Measurements from ENCODE around the gene AHCYL2.
"Not testable (repeated sequence)": the region's sequence is repeated elsewhere in the genome, so short reads cannot be mapped to it uniquely, and the experiment has no call there.

The AHCYL2 gene

GRCh38 chr7:129202058-129202777 is 22.6 kb upstream of the AHCYL2 start:
- TF ChIP-seq POLR2A (IDR thresholded peaks at IDR 0.05; ENCODE audit: low read depth, low read length): no peak
- FAIRE-seq (no peak), DNase-seq (ENCODE audit: insufficient read length, low spot score) (no peak)

- DNase-seq (ENCODE audit: insufficient read length, low spot score) (no peak), FAIRE-seq (no peak)
- no peak for TF ChIP-seq POLR2A (IDR thresholded peaks at IDR 0.05; ENCODE audit: low read depth, low read length)
Observed at GRCh38 chr7:129203050-129203741, 21.6 kb upstream of the AHCYL2 start.

DNA sequence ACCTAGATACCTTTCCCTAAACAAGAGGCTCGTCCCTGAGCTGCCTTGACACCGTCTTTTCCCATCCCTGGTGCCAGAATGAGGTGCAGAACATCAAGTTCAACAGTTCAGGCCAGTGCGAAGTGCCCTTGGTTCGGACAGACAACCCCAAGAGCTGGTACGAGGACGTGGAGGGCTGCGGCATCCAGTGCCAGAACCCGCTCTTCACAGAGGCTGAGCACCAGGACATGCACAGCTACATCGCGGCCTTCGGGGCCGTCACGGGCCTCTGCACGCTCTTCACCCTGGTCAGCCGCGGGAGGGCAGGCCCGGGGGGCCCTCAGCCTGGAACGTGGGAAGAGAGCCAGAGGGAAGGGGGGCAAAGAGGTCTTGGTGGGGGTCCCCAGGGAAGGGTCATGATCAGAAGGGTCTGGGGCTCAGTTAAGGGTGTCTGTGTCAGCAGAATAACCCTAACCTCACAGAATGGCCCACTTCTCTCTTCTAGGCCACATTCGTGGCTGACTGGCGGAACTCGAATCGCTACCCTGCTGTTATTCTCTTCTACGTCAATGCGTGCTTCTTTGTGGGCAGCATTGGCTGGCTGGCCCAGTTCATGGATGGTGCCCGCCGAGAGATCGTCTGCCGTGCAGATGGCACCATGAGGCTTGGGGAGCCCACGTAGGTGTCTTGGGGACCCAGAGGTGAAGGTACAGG is 19.6 kb upstream of the AHCYL2 start:
- no peak for TF ChIP-seq POLR2A (IDR thresholded peaks at IDR 0.05; ENCODE audit: low read depth, low read length)
- FAIRE-seq: no peak

GRCh38 chr7:129205987-129206785 is 18.6 kb upstream of the AHCYL2 start:
- FAIRE-seq (no peak), DNase-seq (ENCODE audit: insufficient read length, low spot score) (no peak)
- TF ChIP-seq POLR2A (IDR thresholded peaks at IDR 0.05; ENCODE audit: low read depth, low read length): no peak

More for the DNA sequence above, 19.6 kb upstream of the AHCYL2 start:
- DNase-seq (ENCODE audit: insufficient read length, low spot score): no peak

DNA sequence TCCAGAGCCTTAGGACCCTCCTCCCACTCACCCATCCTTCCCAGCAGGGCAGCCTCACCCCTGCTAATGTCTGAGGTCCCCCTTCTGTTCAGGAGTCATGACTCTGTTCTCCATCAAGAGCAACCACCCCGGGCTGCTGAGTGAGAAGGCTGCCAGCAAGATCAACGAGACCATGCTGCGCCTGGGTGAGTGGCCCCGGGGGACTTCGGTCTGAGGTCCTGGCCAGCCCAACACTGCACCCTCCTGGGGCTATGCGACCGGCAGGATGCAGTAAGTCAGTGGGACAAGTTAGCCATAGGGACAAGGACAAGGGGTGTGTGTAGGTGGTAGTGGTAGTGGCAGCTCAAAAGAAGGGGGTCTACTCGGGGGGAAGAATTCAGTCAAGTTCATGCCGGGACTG is 16.2 kb upstream of the AHCYL2 start:
- no peak for DNase-seq (ENCODE audit: insufficient read length, low spot score)
- FAIRE-seq: no peak
- TF ChIP-seq POLR2A (IDR thresholded peaks at IDR 0.05; ENCODE audit: low read depth, low read length): no peak

DNA sequence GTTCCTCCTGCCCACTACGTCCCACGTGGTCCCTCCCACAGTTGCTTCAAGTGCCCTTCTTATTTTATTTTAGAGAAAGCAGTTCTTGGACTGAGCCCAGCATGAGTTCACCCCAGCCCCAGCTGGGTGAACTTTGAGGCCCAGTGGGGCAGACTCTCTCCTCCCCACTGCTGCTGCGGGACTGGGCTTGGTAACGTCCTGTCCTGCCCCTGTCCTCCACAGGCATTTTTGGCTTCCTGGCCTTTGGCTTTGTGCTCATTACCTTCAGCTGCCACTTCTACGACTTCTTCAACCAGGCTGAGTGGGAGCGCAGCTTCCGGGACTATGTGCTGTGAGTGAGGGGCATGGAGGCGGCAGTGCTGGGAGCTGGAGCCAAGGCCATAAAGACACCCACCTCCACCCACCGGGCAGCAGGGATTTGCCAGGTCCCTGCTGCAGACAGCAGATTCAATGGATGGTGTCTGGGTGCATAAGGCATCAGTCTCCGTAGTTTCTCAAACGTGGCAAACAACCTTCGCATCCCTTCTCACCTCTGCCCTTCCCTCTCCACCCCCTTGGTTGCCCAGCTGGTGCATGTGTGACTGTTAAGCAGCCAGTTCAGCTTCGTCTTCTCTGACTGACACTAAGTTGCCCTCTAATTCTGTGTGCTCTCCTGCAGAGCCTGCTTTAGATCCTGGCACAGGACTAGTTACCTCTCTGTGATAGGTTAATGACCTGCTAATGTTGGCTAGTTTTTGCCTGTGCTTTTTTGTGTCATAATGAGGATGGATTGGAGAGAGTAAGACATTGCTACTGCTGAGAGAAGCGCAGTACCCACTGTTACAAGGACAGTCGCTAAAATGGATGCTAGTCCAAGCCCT is 15.5 kb upstream of the AHCYL2 start:
- FAIRE-seq (no peak), DNase-seq (ENCODE audit: insufficient read length, low spot score) (no peak)
- TF ChIP-seq POLR2A (IDR thresholded peaks at IDR 0.05; ENCODE audit: low read depth, low read length): no peak

GRCh38 chr7:129210256-129210988 is 14.4 kb upstream of the AHCYL2 start:
- TF ChIP-seq POLR2A (IDR thresholded peaks at IDR 0.05; ENCODE audit: low read depth, low read length): no peak
- DNase-seq (ENCODE audit: insufficient read length, low spot score): peak; percentile 74
- no peak for FAIRE-seq

DNA sequence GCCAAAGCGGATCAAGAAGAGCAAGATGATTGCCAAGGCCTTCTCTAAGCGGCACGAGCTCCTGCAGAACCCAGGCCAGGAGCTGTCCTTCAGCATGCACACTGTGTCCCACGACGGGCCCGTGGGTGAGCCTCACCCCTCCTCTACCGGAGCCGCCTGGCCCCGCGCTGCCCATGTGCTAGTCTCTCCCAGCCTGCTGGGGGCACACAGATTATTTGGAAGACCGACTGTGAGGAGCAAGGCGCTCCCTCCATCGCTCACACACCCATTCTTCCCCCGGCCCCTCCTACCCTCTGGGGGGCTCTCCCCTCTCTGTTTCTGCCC is 13.9 kb upstream of the AHCYL2 start:
- no peak for TF ChIP-seq POLR2A (IDR thresholded peaks at IDR 0.05; ENCODE audit: low read depth, low read length)
- FAIRE-seq: no peak
- DNase-seq (ENCODE audit: insufficient read length, low spot score): no peak

DNA sequence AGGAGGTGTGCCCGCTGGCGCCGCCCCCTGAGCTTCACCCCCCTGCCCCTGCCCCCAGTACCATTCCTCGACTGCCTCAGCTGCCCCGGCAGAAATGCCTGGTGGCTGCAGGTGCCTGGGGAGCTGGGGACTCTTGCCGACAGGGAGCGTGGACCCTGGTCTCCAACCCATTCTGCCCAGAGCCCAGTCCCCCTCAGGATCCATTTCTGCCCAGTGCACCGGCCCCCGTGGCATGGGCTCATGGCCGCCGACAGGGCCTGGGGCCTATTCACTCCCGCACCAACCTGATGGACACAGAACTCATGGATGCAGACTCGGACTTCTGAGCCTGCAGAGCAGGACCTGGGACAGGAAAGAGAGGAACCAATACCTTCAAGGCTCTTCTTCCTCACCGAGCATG is 12.7 kb upstream of the AHCYL2 start:
- no peak for DNase-seq (ENCODE audit: insufficient read length, low spot score)
- FAIRE-seq: no peak
- TF ChIP-seq POLR2A (IDR thresholded peaks at IDR 0.05; ENCODE audit: low read depth, low read length): no peak

- TF ChIP-seq POLR2A (IDR thresholded peaks at IDR 0.05; ENCODE audit: low read depth, low read length): no peak
- DNase-seq (ENCODE audit: insufficient read length, low spot score): no peak
- no peak for FAIRE-seq
Observed at GRCh38 chr7:129212596-129212995, 12.2 kb upstream of the AHCYL2 start.

DNA sequence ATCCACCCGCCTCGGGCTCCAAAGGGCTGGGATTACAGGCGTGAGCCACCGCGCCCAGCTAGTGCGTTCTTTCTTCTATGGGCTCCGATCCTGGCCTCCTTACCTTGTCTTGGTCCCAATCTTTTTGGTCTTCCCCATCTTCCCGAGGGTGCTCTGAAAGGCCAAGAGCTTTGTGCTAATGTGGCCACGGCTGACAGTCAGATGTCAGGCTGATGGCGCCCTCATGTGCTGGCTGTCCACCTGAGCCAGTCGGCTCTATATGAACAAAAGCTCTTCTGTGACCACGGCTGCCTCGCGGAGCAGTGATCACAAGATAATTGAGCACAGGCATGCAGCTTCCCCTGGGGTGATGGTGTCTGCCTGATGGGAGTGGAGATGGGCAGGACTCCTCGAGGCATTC is 11.0 kb upstream of the AHCYL2 start:
- TF ChIP-seq POLR2A (IDR thresholded peaks at IDR 0.05; ENCODE audit: low read depth, low read length): no peak
- DNase-seq (ENCODE audit: insufficient read length, low spot score): no peak
- no peak for FAIRE-seq

- FAIRE-seq; DNase-seq (ENCODE audit: insufficient read length, low spot score): not testable (repeated sequence)
Observed at GRCh38 chr7:129215691-129216090, 9.1 kb upstream of the AHCYL2 start.

DNA sequence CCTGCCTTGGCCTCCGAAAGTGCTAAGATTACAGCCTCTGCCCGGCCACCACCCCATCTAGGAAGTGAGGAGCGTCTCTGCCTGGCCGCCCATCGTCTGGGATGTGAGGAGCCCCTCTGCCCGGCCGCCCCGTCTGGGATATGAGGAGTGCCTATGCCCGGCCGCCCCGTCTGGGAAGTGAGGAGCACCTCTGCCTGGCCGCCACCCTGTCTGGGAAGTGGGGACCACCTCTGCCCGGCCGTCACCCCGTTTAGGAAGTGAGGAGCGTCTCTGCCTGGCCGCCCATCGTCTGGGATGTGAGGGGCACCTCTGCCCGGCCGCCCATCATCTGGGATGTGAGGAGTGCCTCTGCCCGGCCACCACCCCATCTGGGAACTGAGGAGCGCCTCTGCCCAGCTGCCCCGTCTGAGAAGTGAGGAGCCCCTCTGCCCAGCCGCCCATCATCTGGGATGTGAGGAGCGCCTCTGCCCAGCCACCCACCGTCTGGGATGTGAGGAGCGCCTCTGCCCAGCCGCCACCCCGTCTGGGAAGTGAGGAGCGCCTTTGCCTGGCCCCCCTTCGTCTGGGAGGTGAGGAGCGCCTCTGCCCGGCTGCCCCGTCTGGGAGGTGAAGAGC is 8.6 kb upstream of the AHCYL2 start:
- FAIRE-seq; DNase-seq (ENCODE audit: insufficient read length, low spot score): not testable (repeated sequence)

DNA sequence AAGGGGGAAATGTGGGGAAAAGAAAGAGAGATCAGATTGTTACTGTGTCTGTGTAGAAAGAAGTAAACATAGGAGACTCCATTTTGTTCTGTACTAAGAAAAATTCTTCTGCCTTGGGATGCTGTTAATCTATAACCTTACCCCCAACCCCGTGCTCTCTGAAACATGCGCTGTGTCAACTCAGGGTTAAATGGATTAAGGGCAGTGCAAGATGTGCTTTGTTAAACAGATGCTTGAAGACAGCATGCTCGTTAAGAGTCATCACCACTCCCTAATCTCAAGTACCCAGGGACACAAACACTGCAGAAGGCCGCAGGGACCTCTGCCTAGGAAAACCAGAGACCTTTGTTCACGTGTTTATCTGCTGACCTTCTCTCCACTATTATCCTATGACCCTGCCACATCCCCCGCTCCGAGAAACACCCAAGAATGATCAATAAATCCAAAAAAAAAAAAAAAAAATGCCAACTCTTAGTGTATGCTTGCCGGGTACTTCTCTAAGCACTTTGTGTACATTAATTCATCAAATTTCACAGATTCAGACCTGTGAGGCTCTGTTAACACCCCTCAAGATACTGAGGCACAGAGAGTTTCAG is 7.9 kb upstream of the AHCYL2 start:
- not testable (repeated sequence) for FAIRE-seq; DNase-seq (ENCODE audit: insufficient read length, low spot score)

All from H54 (cell line).